SJSA1 (cell line): Measurements from ENCODE around the gene LARGE2. TPM values are rescaled to one million over a fixed set of nuclear protein-coding genes. Genes with fewer than 3 reads are reported as not detected.
"Not testable (repeated sequence)": the region's sequence is repeated elsewhere in the genome, so short reads cannot be mapped to it uniquely, and the experiment has no call there.

Source experiments
- DNase-seq, 2 experiments: peaks; one replicate each; pipeline ENCODE4 v3.0.0-alpha.2; 2015 to 2020; ENCODE audit warnings: low spot score in 2 of 2, low read depth in 1 of 2
- H3K27ac ChIP-seq: fragments of 250-450 bp; sonication (Bioruptor Pico); 2 replicates; pipeline ENCODE4 v1.5.1; 2020; ENCODE audit warnings: mild to moderate bottlenecking, moderate library complexity
- H3K27me3 ChIP-seq: fragments of 250-450 bp; sonication (Bioruptor Pico); replicated peaks from 2 replicates; pipeline ENCODE4 v1.5.1; 2020; ENCODE audit warnings: mild to moderate bottlenecking, moderate library complexity
- H3K36me3 ChIP-seq: fragments of 250-450 bp; sonication (Bioruptor Pico); 2 replicates; pipeline ENCODE4 v1.5.1; 2020; ENCODE audit warnings: mild to moderate bottlenecking
- H3K4me1 ChIP-seq: fragments of 250-450 bp; sonication (Bioruptor Pico); replicated peaks from 2 replicates; pipeline ENCODE4 v1.6.1; 2021; ENCODE audit warnings: mild to moderate bottlenecking
- H3K4me3 ChIP-seq: fragments of 250-450 bp; sonication (Bioruptor Pico); 2 replicates; pipeline ENCODE4 v1.5.1; 2020; ENCODE audit warnings: mild to moderate bottlenecking
- H3K9me3 ChIP-seq: fragments of 250-450 bp; sonication (Bioruptor Pico); replicated peaks from 2 replicates; pipeline ENCODE4 v1.5.1; 2020; ENCODE audit warnings: mild to moderate bottlenecking
- total RNA-seq: library from RNA; depleted of rRNA; stranded (reverse); fragments of >200 nt; shearing (Covaris generic); gene quantifications from 2 replicates; pipeline ENCODE4 v1.2.3, GENCODE V29; 2014

The LARGE2 gene
- total RNA-seq, 1 experiment from 2014 or later: not detected

GRCh38 chr11:45900916-45901617, 21.4 kb upstream of the LARGE2 start:
- peaks cover 18% of the 10 kb centered on the region for H3K4me1 ChIP-seq
- H3K27ac ChIP-seq: no peak overlapping the region
- no peak for DNase-seq
- H3K9me3 ChIP-seq: no peaks in the 10 kb centered on the region; the same call in 1 of the 2 replicates
- no peaks in the 10 kb centered on the region for H3K36me3 ChIP-seq
- peaks cover 52% of the 10 kb centered on the region for H3K27me3 ChIP-seq
- H3K4me3 ChIP-seq: no peak overlapping the region

GRCh38 chr11:45901626-45902025, 20.8 kb upstream of the LARGE2 start:
- no peak overlapping the region for H3K27ac ChIP-seq
- peaks cover 46% of the 10 kb centered on the region for H3K27me3 ChIP-seq
- no peaks in the 10 kb centered on the region for H3K36me3 ChIP-seq
- H3K9me3 ChIP-seq: no peaks in the 10 kb centered on the region; the same call in 1 of the 2 replicates
- DNase-seq: no peak
- H3K4me3 ChIP-seq: no peak overlapping the region
- peaks cover 18% of the 10 kb centered on the region for H3K4me1 ChIP-seq

GRCh38 chr11:45902452-45903380, 19.7 kb upstream of the LARGE2 start:
- Histone ChIP-seq H3K27me3 (peaks cover 36% of the 10 kb centered on the region), H3K4me1 (peaks cover 18% of the 10 kb centered on the region), H3K36me3 (no peaks in the 10 kb centered on the region), H3K27ac (no peak overlapping the region), H3K4me3 (no peak overlapping the region), H3K9me3 (no peaks in the 10 kb centered on the region; the same call in 1 of the 2 replicates)
- no peak for DNase-seq

- no peaks in the 10 kb centered on the region; the same call in 1 of the 2 replicates for H3K9me3 ChIP-seq
- no peak for DNase-seq
- H3K27ac ChIP-seq: no peak overlapping the region
- peaks cover 5% of the 10 kb centered on the region for H3K36me3 ChIP-seq
- H3K4me1 ChIP-seq: peaks cover 15% of the 10 kb centered on the region
- H3K27me3 ChIP-seq: peaks cover 20% of the 10 kb centered on the region
- H3K4me3 ChIP-seq: no peak overlapping the region
Measured at GRCh38 chr11:45904309-45904915, 18.0 kb upstream of the LARGE2 start.

- peaks cover 15% of the 10 kb centered on the region for H3K27me3 ChIP-seq
- H3K4me3 ChIP-seq: no peak overlapping the region
- H3K4me1 ChIP-seq: peaks cover 8% of the 10 kb centered on the region
- no peak for DNase-seq
- H3K27ac ChIP-seq: no peak overlapping the region
- H3K36me3 ChIP-seq: peaks cover 12% of the 10 kb centered on the region
- no peaks in the 10 kb centered on the region; the same call in 1 of the 2 replicates for H3K9me3 ChIP-seq
Measured at GRCh38 chr11:45905095-45905494, 17.4 kb upstream of the LARGE2 start.

- DNase-seq, H3K4me3 ChIP-seq, H3K9me3 ChIP-seq, H3K4me1 ChIP-seq, H3K27ac ChIP-seq: not testable (repeated sequence)
- peaks cover 17% of the 10 kb centered on the region for H3K36me3 ChIP-seq
- peaks cover 10% of the 10 kb centered on the region for H3K27me3 ChIP-seq
Measured at GRCh38 chr11:45905576-45905975, 16.9 kb upstream of the LARGE2 start.

- H3K27me3 ChIP-seq: peaks cover 4% of the 10 kb centered on the region; the same call in 1 of the 2 replicates
- no peaks in the 10 kb centered on the region for H3K4me1 ChIP-seq
- H3K36me3 ChIP-seq: peaks cover 23% of the 10 kb centered on the region
- no peak overlapping the region for H3K4me3 ChIP-seq
- DNase-seq: no peak
- no peaks in the 10 kb centered on the region for H3K9me3 ChIP-seq
- no peak overlapping the region for H3K27ac ChIP-seq
Measured at GRCh38 chr11:45906096-45906682, 16.3 kb upstream of the LARGE2 start.

- no peaks in the 10 kb centered on the region for H3K27me3 ChIP-seq
- H3K4me1 ChIP-seq: no peaks in the 10 kb centered on the region
- no peaks in the 10 kb centered on the region for H3K9me3 ChIP-seq
- DNase-seq: no peak
- no peak within 1 kb of the TSS for H3K4me3 ChIP-seq
- H3K27ac ChIP-seq: no peak within 1 kb of the TSS
- H3K36me3 ChIP-seq: peaks cover 32% of the 10 kb centered on the region
Measured at GRCh38 chr11:45906965-45907611, 15.4 kb upstream of the LARGE2 start, which contains the start of gene FREY1. Gene FREY1, minus strand, starts transcription at chr11:45907271. Its CDS starts 26 bp downstream, at chr11:45907245.

GRCh38 chr11:45907911-45908370, 14.5 kb upstream of the LARGE2 start:
- H3K36me3 ChIP-seq: peaks cover 39% of the 10 kb centered on the region
- no peaks in the 10 kb centered on the region for H3K27me3 ChIP-seq
- H3K4me1 ChIP-seq: no peaks in the 10 kb centered on the region
- no peak overlapping the region for H3K27ac ChIP-seq
- no peaks in the 10 kb centered on the region for H3K9me3 ChIP-seq
- H3K4me3 ChIP-seq: no peak overlapping the region
- DNase-seq: no peak

GRCh38 chr11:45909594-45910475, 12.6 kb upstream of the LARGE2 start:
- peaks cover 58% of the 10 kb centered on the region for H3K36me3 ChIP-seq
- H3K9me3 ChIP-seq: no peaks in the 10 kb centered on the region
- no peaks in the 10 kb centered on the region for H3K4me1 ChIP-seq
- no peak for DNase-seq
- H3K27me3 ChIP-seq: no peaks in the 10 kb centered on the region
- H3K27ac ChIP-seq: no peak overlapping the region
- no peak overlapping the region for H3K4me3 ChIP-seq

- no peak for DNase-seq
- H3K36me3 ChIP-seq: peaks cover 66% of the 10 kb centered on the region
- no peaks in the 10 kb centered on the region for H3K4me1 ChIP-seq
- H3K27ac ChIP-seq: no peak overlapping the region
- no peaks in the 10 kb centered on the region for H3K27me3 ChIP-seq
- H3K9me3 ChIP-seq: no peaks in the 10 kb centered on the region
- H3K4me3 ChIP-seq: no peak overlapping the region
Measured at GRCh38 chr11:45910623-45911022, 11.8 kb upstream of the LARGE2 start.

- Histone ChIP-seq H3K27ac (no peak overlapping the region), H3K9me3 (no peaks in the 10 kb centered on the region), H3K4me3 (no peak overlapping the region), H3K36me3 (peaks cover 81% of the 10 kb centered on the region), H3K4me1 (peaks cover 13% of the 10 kb centered on the region), H3K27me3 (no peaks in the 10 kb centered on the region)
- DNase-seq: no peak
Measured at GRCh38 chr11:45913514-45913913, 8.9 kb upstream of the LARGE2 start.
